H1 (cell line): ENCODE data around the gene ERGIC3. TPM values are rescaled to one million over a fixed set of nuclear protein-coding genes. Genes with fewer than 3 reads are reported as not detected.

ENCODE experiments used
- CTCF ChIA-PET: fragments of 300-600 bp; sonication (Branson Sonifier 250); formaldehyde crosslinking; loops from one replicate; lab custom pipeline; 2021; ENCODE audit not compliant: partially characterized antibody; lab: Charles Lee
- POLR2A ChIA-PET: fragments of 300-600 bp; sonication (Branson Sonifier 250); formaldehyde crosslinking; loops from one replicate; lab custom pipeline; 2021; ENCODE audit warnings: inconsistent platforms; ENCODE audit not compliant: partially characterized antibody; lab: Charles Lee
- DNase-seq, 2 experiments: peaks; one replicate each; pipeline versions ENCODE4 v3.0.0 to v3.0.0-alpha.2; 2010 to 2022; ENCODE audit warnings: low spot score in 2 of 2, low read depth in 1 of 2, mixed read lengths in 1 of 2
- FAIRE-seq: peaks from 2 replicates; lab custom pipeline; 2011; peaks lifted over from hg19 to GRCh38; lab: Jason Lieb, UNC
- H2AFZ ChIP-seq: 2 replicates; pipeline ENCODE4 v1.8.1; 2012; ENCODE audit warnings: low read length, inconsistent platforms
- H2AK5ac ChIP-seq: 2 replicates; pipeline ENCODE4 v1.6.1; 2013; ENCODE audit warnings: low read depth, low read length
- H2BK120ac ChIP-seq: replicated peaks from 2 replicates; pipeline ENCODE3; 2013; ENCODE audit warnings: low read depth, low read length, inconsistent platforms
- H2BK12ac ChIP-seq: 2 replicates; pipeline ENCODE4 v1.6.1; 2013; ENCODE audit warnings: low read depth, low read length
- H2BK15ac ChIP-seq: 2 replicates; pipeline ENCODE4 v1.6.1; 2013; ENCODE audit warnings: low read length
- H2BK20ac ChIP-seq: 2 replicates; pipeline ENCODE4 v1.6.1; 2013; ENCODE audit warnings: low read length
- H2BK5ac ChIP-seq: 2 replicates; pipeline ENCODE4 v1.6.1; 2013; ENCODE audit warnings: low read depth, low read length
- H3K14ac ChIP-seq: 2 replicates; pipeline ENCODE4 v1.6.1; 2013; ENCODE audit warnings: inconsistent platforms; ENCODE audit not compliant: insufficient read length
- H3K18ac ChIP-seq: 2 replicates; pipeline ENCODE4 v1.6.1; 2013; ENCODE audit warnings: low read length; ENCODE audit errors: extremely low read depth
- H3K23ac ChIP-seq: 2 replicates; pipeline ENCODE4 v1.6.1; 2013; ENCODE audit warnings: inconsistent platforms; ENCODE audit not compliant: insufficient read length
- H3K23me2 ChIP-seq: 2 replicates; pipeline ENCODE4 v1.6.1; 2013; ENCODE audit warnings: low read depth, low read length
- H3K27ac ChIP-seq: 2 replicates; pipeline ENCODE4 v1.6.1; 2011; ENCODE audit warnings: low read depth, low read length, inconsistent platforms
- H3K27me3 ChIP-seq, 4 experiments: replicated peaks in 1 of 4; 1 replicate in 1 of 4; 2 replicates in 3 of 4; pipeline versions ENCODE4 v1.6.1 to v1.8.1; 2011 to 2013; ENCODE audit warnings: low read length in 3 of 4, mild to moderate bottlenecking in 3 of 4, inconsistent platforms in 2 of 4, mixed read lengths in 2 of 4, moderate library complexity in 1 of 4; ENCODE audit not compliant: control insufficient read depth in 3 of 4, insufficient read depth in 3 of 4; ENCODE audit errors: extremely low read depth in 1 of 4
- H3K36me3 ChIP-seq, 4 experiments: 2 replicates each; pipeline versions ENCODE4 v1.6.1 to v1.8.1; 2011 to 2013; ENCODE audit warnings: mild to moderate bottlenecking in 4 of 4, low read length in 3 of 4, moderate library complexity in 2 of 4, control low read depth in 1 of 4, inconsistent platforms in 1 of 4; ENCODE audit not compliant: insufficient read depth in 4 of 4, control insufficient read depth in 2 of 4
- H3K4ac ChIP-seq: replicated peaks from 2 replicates; pipeline ENCODE3; 2013; ENCODE audit warnings: low read length, low read depth, mixed read lengths, inconsistent platforms; ENCODE audit not compliant: insufficient read length
- H3K4me1 ChIP-seq, 4 experiments: replicated peaks in 1 of 4; 1 replicate in 1 of 4; 2 replicates in 3 of 4; pipeline versions ENCODE4 v1.6.1 to v1.8.1; 2011 to 2013; ENCODE audit warnings: low read length in 3 of 4, inconsistent platforms in 2 of 4, mixed read lengths in 1 of 4; ENCODE audit not compliant: insufficient read depth in 4 of 4, control insufficient read depth in 3 of 4
- H3K4me2 ChIP-seq, 2 experiments: 2 replicates each; pipeline versions ENCODE4 v1.6.1 to v1.8.1; 2011 to 2013; ENCODE audit warnings: low read depth in 2 of 2, low read length in 2 of 2, control low read depth in 1 of 2, inconsistent platforms in 1 of 2, mild to moderate bottlenecking in 1 of 2; ENCODE audit not compliant: insufficient read depth in 1 of 2
- H3K4me3 ChIP-seq, 4 experiments: fragments of 200-600, 300-600 bp in 1 of 4; sonication (generic), shearing (Covaris generic), sonication (Bioruptor Twin) in 1 of 4; 2 replicates each; pipeline versions ENCODE4 v1.5.1 to v1.8.1; 2011 to 2016; ENCODE audit warnings: low read length in 4 of 4, low read depth in 3 of 4, control low read depth in 2 of 4, inconsistent platforms in 2 of 4, mild to moderate bottlenecking in 2 of 4, mixed read lengths in 1 of 4, moderate library complexity in 1 of 4; ENCODE audit not compliant: insufficient read depth in 2 of 4; ENCODE audit errors: extremely low read depth in 1 of 4
- H3K56ac ChIP-seq: replicated peaks from 2 replicates; pipeline ENCODE3; 2013; ENCODE audit warnings: low read depth, mild to moderate bottlenecking, mixed read lengths, low read length, inconsistent platforms; ENCODE audit not compliant: insufficient read length
- H3K79me1 ChIP-seq: 2 replicates; pipeline ENCODE4 v1.6.1; 2013; ENCODE audit warnings: low read depth, low read length, control low read depth
- H3K79me2 ChIP-seq, 2 experiments: 2 replicates each; pipeline versions ENCODE4 v1.6.1 to v1.8.1; 2012 to 2013; ENCODE audit warnings: low read length in 2 of 2, mild to moderate bottlenecking in 2 of 2, inconsistent platforms in 1 of 2; ENCODE audit not compliant: insufficient read depth in 2 of 2, control insufficient read depth in 1 of 2
- H3K9ac ChIP-seq, 4 experiments: replicated peaks in 1 of 4; 1 replicate in 1 of 4; 2 replicates in 3 of 4; pipeline versions ENCODE4 v1.6.1 to v1.8.1; 2011 to 2013; ENCODE audit warnings: low read depth in 3 of 4, low read length in 3 of 4, control low read depth in 2 of 4, mild to moderate bottlenecking in 2 of 4, moderate library complexity in 2 of 4, inconsistent platforms in 1 of 4; ENCODE audit errors: extremely low read depth in 1 of 4
- H3K9me3 ChIP-seq, 2 experiments: 2 replicates each; pipeline versions ENCODE4 v1.6.1 to v1.8.1; 2012 to 2013; ENCODE audit warnings: mild to moderate bottlenecking in 2 of 2, moderate library complexity in 2 of 2, control low read depth in 1 of 2, inconsistent platforms in 1 of 2, low read depth in 1 of 2, low read length in 1 of 2, mixed read lengths in 1 of 2; ENCODE audit not compliant: insufficient read depth in 2 of 2
- H4K20me1 ChIP-seq, 2 experiments: replicated peaks in 1 of 2; 2 replicates each; pipeline versions ENCODE3 to v1.8.1; 2011 to 2013; ENCODE audit warnings: inconsistent platforms in 2 of 2, low read length in 2 of 2, mild to moderate bottlenecking in 1 of 2; ENCODE audit not compliant: insufficient read depth in 2 of 2, control insufficient read depth in 1 of 2
- H4K5ac ChIP-seq: 2 replicates; pipeline ENCODE4 v1.6.1; 2013; ENCODE audit warnings: low read length, low read depth, mixed read lengths, inconsistent platforms; ENCODE audit not compliant: insufficient read length
- H4K8ac ChIP-seq: 2 replicates; pipeline ENCODE4 v1.8.0; 2013; ENCODE audit warnings: mild to moderate bottlenecking, moderate library complexity, low read length, inconsistent platforms; ENCODE audit not compliant: insufficient read depth; ENCODE audit errors: extremely low read depth
- H4K91ac ChIP-seq: replicated peaks from 2 replicates; pipeline ENCODE3; 2013; ENCODE audit warnings: low read length, mixed read lengths, inconsistent platforms; ENCODE audit not compliant: insufficient read length
- BACH1 ChIP-seq: IDR thresholded peaks from 2 replicates; pipeline ENCODE4 v1.6.1; 2012; ENCODE audit warnings: low read length, improper control_type of control experiment
- TBP ChIP-seq: IDR thresholded peaks from 2 replicates; pipeline ENCODE4 v1.6.1; 2011; ENCODE audit warnings: low read depth, low read length, improper control_type of control experiment
- WGBS, 2 experiments: shearing (Covaris generic) in 1 of 2; methylation state at CpG; one replicate each; pipeline versions ENCODE4 v1.1.6 to v1.1.7; 2013 to 2015; ENCODE audit warnings: low lambda C conversion rate in 2 of 2, mixed read lengths in 2 of 2, inconsistent platforms in 1 of 2, low coverage in 1 of 2, missing lambda C conversion rate in 1 of 2; ENCODE audit not compliant: insufficient replicate concordance in 2 of 2, insufficient coverage in 1 of 2, insufficient read length in 1 of 2; ENCODE audit errors: extremely low coverage in 1 of 2, missing lambda C conversion rate in 1 of 2; 5-methylcytosine and 5-hydroxymethylcytosine counted together
- polyA plus RNA-seq, 7 experiments: library from polyadenylated mRNA; depleted of rRNA in 3 of 7; stranded (reverse) in 5 of 7; unstranded in 2 of 7; fragments of >200 nt in 5 of 7; fragments of 200-250 nt in 2 of 7; gene quantifications; 1 replicate in 5 of 7; 2 replicates in 1 of 7; 4 replicates in 1 of 7; pipeline versions ENCODE4 v1.2.1 to v1.2.3, GENCODE V29; 2011 to 2013; ENCODE audit warnings: missing spikeins in 2 of 7, mixed read lengths in 2 of 7
- total RNA-seq: library from RNA; stranded (reverse); fragmentation: NEBNext Ultra II Directional; extraction: Animal tissue kit (Norgen Biotek cat#: 25700); gene quantifications from 2 replicates; pipeline ENCODE4 v1.2.1, GENCODE V29; 2021

The ERGIC3 gene
- total and polyA plus RNA-seq, 2 of the 8 experiments (the other 6 are each of a cell fraction or from before 2014, with no cell fraction given), result 178 to 341 TPM

GRCh38 chr20:35579196-35579595 is 37.3 kb downstream of the ERGIC3 start:
- Histone ChIP-seq H3K27ac (no peak overlapping the region), H3K4me3 (no peak overlapping the region), H2BK12ac (no peak overlapping the region), H3K79me2 (no peaks in the 10 kb centered on the region), H2BK5ac (no peak overlapping the region), H2BK15ac (no peak overlapping the region), H3K4me2 (no peak overlapping the region), H4K8ac (no peak overlapping the region), H3K4me1 (no peaks in the 10 kb centered on the region), H3K9ac (no peak overlapping the region), H2AK5ac (no peak overlapping the region), H3K56ac (no peak overlapping the region), H3K23ac (no peak overlapping the region), H2AFZ (no peak overlapping the region), H3K18ac (no peak overlapping the region), H2BK20ac (no peak overlapping the region), H3K14ac (no peak overlapping the region), H4K91ac (no peak overlapping the region), H3K23me2 (peaks cover 3% of the 10 kb centered on the region; the same call in 1 of the 2 replicates), H3K79me1 (no peaks in the 10 kb centered on the region), H3K27me3 (no peaks in the 10 kb centered on the region), H3K9me3 (no peaks in the 10 kb centered on the region), H3K4ac (no peak overlapping the region), H4K20me1 (no peaks in the 10 kb centered on the region), H2BK120ac (no peak overlapping the region), H3K36me3 (no peaks in the 10 kb centered on the region), H4K5ac (no peak overlapping the region)
- no peak for FAIRE-seq
- CTCF ChIA-PET, result interaction anchor here (1.0 to 1.7 kb wide), 4 partner anchors 10 to 411 kb away, joined by 3 to 6 read pairs (median 4); no protein-coding TSS in a partner anchor
- WGBS, 2 experiments, result 87% methylated on average over 6 of the region's 6 CpGs; no CpG with 5 or more reads in 1 of the 2 experiments
- TF ChIP-seq BACH1 (no peak), TBP (no peak)
- no peak for DNase-seq
- POLR2A ChIA-PET, result interaction anchor here (0.9 to 1.7 kb wide), 2 partner anchors 18 to 124 kb away, joined by 3 to 4 read pairs; partner anchors contain the start of gene CEP250
